ENCODE results near the gene TGM2.
A peak's percentile ranks its signal among the peaks of the same experiment; 100 is the strongest.

Gene TGM2

GRCh38 chr20:38199501-38200390 lies 34.7 kb upstream of the TGM2 start:
- no peak for DNase-seq (ENCODE audit: low spot score)

- DNase-seq (ENCODE audit: low spot score), result no peak
Measured at GRCh38 chr20:38198238-38198861, 33.3 kb upstream of the TGM2 start.

- no peak for DNase-seq (ENCODE audit: low spot score)
Measured at GRCh38 chr20:38197619-38198018, 32.5 kb upstream of the TGM2 start.

GRCh38 chr20:38197217-38197616 lies 32.1 kb upstream of the TGM2 start:
- DNase-seq (ENCODE audit: low spot score), result no peak

GRCh38 chr20:38196592-38196991 lies 31.5 kb upstream of the TGM2 start:
- DNase-seq (ENCODE audit: low spot score), result no peak

- no peak for DNase-seq (ENCODE audit: low spot score)
Measured at GRCh38 chr20:38196076-38196475, 31.0 kb upstream of the TGM2 start.

- no peak for DNase-seq (ENCODE audit: low spot score)
Measured at GRCh38 chr20:38195521-38195920, 30.5 kb upstream of the TGM2 start.

- DNase-seq (ENCODE audit: low spot score), result no peak
Measured at GRCh38 chr20:38194971-38195504, 30.0 kb upstream of the TGM2 start.

- no peak for DNase-seq (ENCODE audit: low spot score)
Measured at GRCh38 chr20:38193586-38194105, 28.6 kb upstream of the TGM2 start.

- no peak for DNase-seq (ENCODE audit: low spot score)
Measured at GRCh38 chr20:38192323-38192885, 27.3 kb upstream of the TGM2 start.

- no peak for DNase-seq (ENCODE audit: low spot score)
Measured at GRCh38 chr20:38191654-38192053, 26.6 kb upstream of the TGM2 start.

- no peak for DNase-seq (ENCODE audit: low spot score)
Measured at GRCh38 chr20:38190936-38191371, 25.9 kb upstream of the TGM2 start.

- no peak for DNase-seq (ENCODE audit: low spot score)
Measured at GRCh38 chr20:38190166-38190565, 25.1 kb upstream of the TGM2 start.

- no peak for DNase-seq (ENCODE audit: low spot score)
Measured at GRCh38 chr20:38187517-38187916, 22.4 kb upstream of the TGM2 start.

- DNase-seq (ENCODE audit: low spot score), result peak; percentile 43
Measured at GRCh38 chr20:38186788-38187221, 21.7 kb upstream of the TGM2 start.

- DNase-seq (ENCODE audit: low spot score), result no peak
Measured at GRCh38 chr20:38184101-38184500, 19.0 kb upstream of the TGM2 start.

- DNase-seq (ENCODE audit: low spot score), result no peak
Measured at GRCh38 chr20:38181971-38182370, 16.9 kb upstream of the TGM2 start.

- DNase-seq (ENCODE audit: low spot score), result no peak
Measured at GRCh38 chr20:38181207-38181801, 16.2 kb upstream of the TGM2 start.

- DNase-seq (ENCODE audit: low spot score), result no peak
Measured at GRCh38 chr20:38180781-38181180, 15.7 kb upstream of the TGM2 start.

- no peak for DNase-seq (ENCODE audit: low spot score)
Measured at GRCh38 chr20:38179846-38180245, 14.8 kb upstream of the TGM2 start.

GRCh38 chr20:38178581-38178980 lies 13.5 kb upstream of the TGM2 start:
- DNase-seq (ENCODE audit: low spot score), result no peak

GRCh38 chr20:38178065-38178491 lies 13.0 kb upstream of the TGM2 start:
- no peak for DNase-seq (ENCODE audit: low spot score)
